A549 treated with RU486 at 1 μM for 4 hours (cell line): ENCODE measurements around the gene RCAN1. TPM values are rescaled to one million over a fixed set of nuclear protein-coding genes. Genes with fewer than 3 reads are reported as not detected.

Experiments used
- total RNA-seq: library from RNA; stranded (reverse); fragments of 200-300 nt; extraction: Qiagen RNA extraction; gene quantifications from 5 replicates; pipeline ENCODE4 v1.2.3, GENCODE V29; 2022; ENCODE audit warnings: low read depth

The RCAN1 gene
- total RNA-seq, result 7.4 to 12.4 TPM (median 11.3 TPM) in 5 replicates

GRCh38 chr21:34614628-34615486 is at the start of gene RCAN1:
Gene RCAN1, minus strand, starts transcription at chr21:34615113. Its CDS starts 102 bp downstream, at chr21:34615011.

GRCh38 chr21:34511787-34512455 is 103.0 kb downstream of the RCAN1 start, which contains the start of gene KCNE1:
Gene KCNE1, minus strand, starts transcription at chr21:34512210. Its CDS starts 62,576 bp downstream, at chr21:34449634.

Other genes with a start within 250 kb of the RCAN1 start
- 4.4 to 19.3 TPM (median 9.8 TPM) in 5 replicates for gene SMIM11, start 239.6 kb downstream of the RCAN1 start, total RNA-seq
- not detected in 5 replicates for gene SMIM34, start 191.2 kb downstream of the RCAN1 start, total RNA-seq
- not detected in 5 replicates for gene KCNE1, start 102.9 kb downstream of the RCAN1 start, total RNA-seq
- 0.05 to 0.09 TPM in 2 of 5 replicates, not detected in the others for gene CLIC6, start 53.9 kb upstream of the RCAN1 start, total RNA-seq